ENCODE results near the gene NIM1K.
A peak's percentile ranks its signal among the peaks of the same experiment; 100 is the strongest.
"Not testable (repeated sequence)": the region's sequence is repeated elsewhere in the genome, so short reads cannot be mapped to it uniquely, and the experiment has no call there.

Gene NIM1K

DNA sequence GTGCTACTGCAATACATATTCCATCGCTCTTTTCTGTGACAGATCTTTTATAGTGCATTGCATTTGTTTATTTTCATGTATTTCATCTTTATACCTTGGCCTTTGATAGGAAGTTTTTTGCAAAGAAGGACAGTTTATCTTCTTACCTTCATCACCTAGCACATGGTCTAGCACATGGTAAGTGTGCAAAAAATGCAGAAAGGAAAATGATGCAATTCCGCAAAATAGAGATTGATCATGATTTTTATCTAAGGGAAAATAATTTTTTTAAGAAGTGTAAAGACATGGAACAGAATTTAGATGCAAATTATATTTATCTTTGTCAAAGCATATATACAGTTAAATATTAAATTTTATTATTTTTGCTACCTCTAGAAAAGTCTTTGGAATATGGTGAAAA is 19.2 kb upstream of the NIM1K start:
- H3K27ac ChIP-seq, result no peak overlapping the region
- H3K9me3 ChIP-seq (replicated peaks in 1 of 11), result no peaks in the 10 kb centered on the region
- no peak for TF ChIP-seq Cebpa-rat (IDR thresholded peaks at IDR 0.05)
- H3K4me1 ChIP-seq, result no peaks in the 10 kb centered on the region
- H3K4me3 ChIP-seq, result no peak overlapping the region
- no peak overlapping the region for H3K9ac ChIP-seq
- peaks cover 0 to 37% (median 10%) of the 10 kb centered on the region in 11 experiments; a peak in 7 of 22 replicates for H4K20me1 ChIP-seq
- no peak overlapping the region for H3K4me2 ChIP-seq
- peaks cover 84 to 100% (median 99%) of the 10 kb centered on the region in 11 experiments for H3K36me3 ChIP-seq
- H3K27me3 ChIP-seq, result no peaks in the 10 kb centered on the region

DNA sequence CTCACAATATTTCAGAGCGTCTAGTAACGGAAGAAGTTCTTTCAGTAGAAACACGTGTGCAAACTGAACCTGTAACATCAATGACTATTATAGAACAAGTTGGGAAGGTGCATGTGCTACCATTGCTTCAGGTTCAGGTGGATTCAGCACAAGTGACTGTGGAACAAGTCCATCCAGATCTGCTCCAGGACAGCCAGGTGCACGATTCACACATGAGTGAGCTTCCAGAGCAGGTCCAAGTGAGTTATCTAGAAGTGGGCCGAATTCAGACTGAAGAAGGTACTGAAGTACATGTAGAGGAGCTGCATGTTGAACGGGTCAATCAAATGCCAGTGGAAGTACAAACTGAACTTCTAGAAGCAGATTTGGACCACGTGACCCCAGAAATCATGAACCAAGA is 17.4 kb upstream of the NIM1K start:
- Histone ChIP-seq H3K27ac (no peak overlapping the region), H3K4me1 (no peaks in the 10 kb centered on the region), H3K27me3 (no peaks in the 10 kb centered on the region), H3K4me3 (no peak overlapping the region), H3K4me2 (no peak overlapping the region), H3K9ac (no peak overlapping the region), H3K36me3 (peaks cover 70 to 99% (median 89%) of the 10 kb centered on the region in 11 experiments), H4K20me1 (peaks cover 0 to 29% (median 0%) of the 10 kb centered on the region in 11 experiments; a peak in 7 of 22 replicates), H3K9me3 (replicated peaks in 1 of 11) (no peaks in the 10 kb centered on the region)
- no peak for TF ChIP-seq Cebpa-rat (IDR thresholded peaks at IDR 0.05)

DNA sequence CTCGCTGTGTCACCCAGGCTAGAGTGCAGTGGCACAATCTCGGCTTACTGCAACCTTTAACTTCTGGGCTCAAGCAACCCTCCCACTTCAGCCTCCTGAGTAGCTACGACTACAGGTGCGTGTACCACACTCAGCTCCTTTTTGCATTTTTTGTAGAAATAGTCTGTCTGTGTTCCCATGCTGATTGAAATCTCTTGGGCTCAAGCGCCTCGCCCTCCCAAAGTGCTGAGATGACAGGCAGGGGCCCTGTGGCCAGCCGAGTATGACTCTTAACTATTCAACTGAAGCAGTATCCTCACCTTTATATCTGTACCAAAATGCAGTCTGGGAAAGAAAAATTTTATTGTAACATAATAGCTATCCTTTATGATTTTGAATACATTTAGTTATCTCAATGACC is 12.2 kb upstream of the NIM1K start:
- Histone ChIP-seq H3K27me3 (no peaks in the 10 kb centered on the region), H3K4me2 (no peak overlapping the region)

DNA sequence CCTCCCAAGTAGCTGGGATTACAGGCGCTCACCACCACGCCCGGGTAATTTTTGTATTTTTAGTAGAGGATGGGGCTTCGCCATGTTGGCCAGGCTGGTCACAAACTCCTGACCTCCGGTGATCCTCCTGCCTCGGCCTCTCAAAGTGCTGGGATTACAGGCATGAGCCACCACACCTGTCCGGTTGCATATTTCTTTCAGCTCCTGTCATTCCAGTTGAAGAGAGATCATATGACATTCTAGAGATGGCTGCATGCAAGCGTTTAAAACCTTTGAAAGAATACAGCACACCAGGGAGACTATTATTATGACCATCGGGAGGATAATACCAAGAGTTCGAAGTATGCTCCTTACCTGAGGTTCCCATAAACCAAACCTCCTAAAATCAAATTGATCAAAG is 9.6 kb upstream of the NIM1K start:
- no peaks in the 10 kb centered on the region for H3K4me1 ChIP-seq
- H3K27ac ChIP-seq, result no peak overlapping the region
- peaks cover 15 to 50% (median 36%) of the 10 kb centered on the region in 11 experiments for H3K36me3 ChIP-seq
- no peak overlapping the region for H3K4me2 ChIP-seq
- H3K4me3 ChIP-seq, result no peak overlapping the region
- TF ChIP-seq Cebpa-rat (IDR thresholded peaks at IDR 0.05), result no peak
- H3K9ac ChIP-seq, result no peak overlapping the region
- H3K9me3 ChIP-seq (replicated peaks in 1 of 11), result no peaks in the 10 kb centered on the region
- no peaks in the 10 kb centered on the region for H3K27me3 ChIP-seq
- H4K20me1 ChIP-seq, result peaks cover 0 to 7% (median 0%) of the 10 kb centered on the region in 11 experiments; a peak in 1 of 22 replicates

More for the DNA sequence above, 12.2 kb upstream of the NIM1K start:
- H3K9ac ChIP-seq, result no peak overlapping the region
- peaks cover 0 to 17% (median 0%) of the 10 kb centered on the region in 11 experiments; a peak in 5 of 22 replicates for H4K20me1 ChIP-seq
- no peak for TF ChIP-seq Cebpa-rat (IDR thresholded peaks at IDR 0.05)
- H3K36me3 ChIP-seq, result peaks cover 30 to 76% (median 61%) of the 10 kb centered on the region in 11 experiments
- H3K4me1 ChIP-seq, result no peaks in the 10 kb centered on the region
- no peak overlapping the region for H3K4me3 ChIP-seq
- H3K27ac ChIP-seq, result no peak overlapping the region
- no peaks in the 10 kb centered on the region for H3K9me3 ChIP-seq (replicated peaks in 1 of 11)

DNA sequence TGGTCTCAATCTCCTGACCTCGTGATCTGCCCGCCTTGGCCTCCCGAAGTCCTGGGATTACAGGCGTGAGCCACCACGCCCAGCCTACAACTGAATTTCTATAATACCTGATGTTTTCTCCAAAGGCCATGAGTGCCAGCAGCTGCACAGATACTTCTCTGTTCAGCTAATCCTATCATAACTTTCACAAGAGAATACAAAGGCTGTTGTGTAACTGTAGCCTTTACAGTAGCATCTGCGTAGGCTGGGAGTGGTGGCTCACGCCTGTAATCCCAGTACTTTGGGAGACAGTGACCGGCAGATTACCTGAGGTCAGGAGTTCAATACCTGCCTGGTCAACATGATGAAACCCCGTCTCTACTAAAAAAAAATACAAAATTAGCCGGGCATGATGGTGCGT is 8.9 kb upstream of the NIM1K start:
- not testable (repeated sequence) for H3K27ac ChIP-seq; H3K9me3 ChIP-seq (replicated peaks in 1 of 11)

DNA sequence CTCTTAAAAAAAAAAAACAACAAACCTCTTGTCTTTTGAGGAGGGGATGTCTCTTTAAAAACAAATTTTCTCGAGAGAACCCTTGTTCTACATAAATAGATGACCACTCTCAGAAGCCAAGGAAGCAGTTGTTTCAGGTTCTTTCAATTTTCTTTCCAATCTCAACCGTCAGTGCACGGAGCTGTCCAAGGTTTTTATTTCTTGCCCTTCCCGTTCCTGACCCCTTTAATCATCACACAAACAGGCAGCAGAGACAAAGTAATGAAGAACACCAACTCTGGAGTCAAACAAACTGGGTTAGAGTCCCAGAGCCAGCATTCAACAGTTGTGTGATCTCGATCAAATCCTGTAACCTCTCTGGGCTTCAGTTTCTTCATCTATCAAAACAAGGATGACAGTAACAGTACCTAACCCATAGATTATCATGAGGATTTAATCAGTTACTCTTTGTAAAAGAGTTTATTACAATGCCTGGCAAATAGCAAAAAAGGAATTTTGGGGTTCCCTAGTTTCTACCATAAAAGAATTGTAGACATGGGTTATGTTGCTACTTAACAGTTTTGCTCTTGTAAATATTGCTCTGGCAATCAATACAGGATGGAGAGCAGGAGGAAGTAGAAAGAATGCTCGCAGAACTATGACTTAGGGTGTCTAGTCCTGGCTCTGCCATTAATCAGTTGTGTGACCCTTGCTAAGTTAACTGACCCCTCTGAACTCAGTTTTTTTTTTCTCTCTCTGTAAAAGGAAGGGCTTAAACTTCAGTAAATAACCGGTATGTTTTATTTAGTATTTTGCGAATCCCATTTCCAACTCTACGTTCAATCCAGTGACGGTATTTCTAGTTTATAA is 1.0 kb upstream of the NIM1K start:
- Histone ChIP-seq H3K27me3 (peaks cover 29 to 47% (median 43%) of the 10 kb centered on the region in 11 experiments), H3K27ac (no peak overlapping the region), H4K20me1 (no peaks in the 10 kb centered on the region), H3K4me3 (no peak overlapping the region), H3K4me2 (no peak overlapping the region), H3K36me3 (peaks cover 0 to 11% (median 0%) of the 10 kb centered on the region in 11 experiments; a peak in 4 of 22 replicates), H3K4me1 (peaks cover 0 to 28% (median 18%) of the 10 kb centered on the region in 10 experiments; a peak in 15 of 20 replicates), H3K9ac (no peak overlapping the region), H3K9me3 (replicated peaks in 1 of 11) (peaks cover 12 to 28% (median 22%) of the 10 kb centered on the region in 11 experiments; a peak in 21 of 22 replicates)
- TF ChIP-seq Cebpa-rat (IDR thresholded peaks at IDR 0.05), result no peak

More for the DNA sequence above, 8.9 kb upstream of the NIM1K start:
- not testable (repeated sequence) for H3K27me3 ChIP-seq, H3K4me3 ChIP-seq, H3K4me2 ChIP-seq, H3K9ac ChIP-seq, H3K4me1 ChIP-seq, H4K20me1 ChIP-seq
- peaks cover 11 to 43% (median 29%) of the 10 kb centered on the region in 11 experiments; a peak in 21 of 22 replicates for H3K36me3 ChIP-seq

DNA sequence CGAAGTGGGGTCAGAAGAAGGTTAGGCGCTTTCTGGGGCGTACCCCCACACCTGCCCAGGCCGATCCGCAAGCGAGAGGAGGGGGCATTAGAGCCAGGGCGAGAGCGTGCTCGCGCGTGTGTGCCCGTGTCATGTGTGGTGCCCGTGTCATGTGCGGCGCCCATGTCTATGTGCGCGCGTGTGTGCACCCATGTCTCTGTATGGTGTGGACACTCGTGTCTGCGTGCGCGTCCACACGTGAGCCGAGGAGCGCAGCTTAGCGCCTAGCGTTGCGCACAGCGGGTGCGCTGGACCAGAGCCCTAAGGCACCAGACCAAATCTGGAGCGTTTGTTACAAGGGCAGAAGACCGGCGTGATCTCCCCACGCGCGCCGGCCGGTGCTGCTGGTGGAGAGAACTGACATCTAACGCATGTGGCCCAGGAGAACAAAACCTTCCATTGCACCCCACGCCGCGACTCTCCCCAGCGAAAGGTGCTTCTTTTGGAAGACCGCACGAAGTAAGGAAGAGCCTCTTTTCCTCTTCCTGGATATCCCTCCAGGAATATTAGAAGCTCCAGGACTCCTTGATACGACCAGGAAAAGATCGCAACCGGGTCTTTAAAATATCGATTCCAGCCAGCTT is 644 bp downstream of the NIM1K start:
- Histone ChIP-seq H3K9ac (peak overlapping the region in 1 of 11 experiments; percentile 24; a peak in 2 of 22 replicates), H3K27me3 (peaks cover 29 to 47% (median 43%) of the 10 kb centered on the region in 11 experiments), H3K4me1 (peaks cover 0 to 28% (median 18%) of the 10 kb centered on the region in 10 experiments; a peak in 15 of 20 replicates), H3K36me3 (peaks cover 0 to 11% (median 0%) of the 10 kb centered on the region in 11 experiments; a peak in 4 of 22 replicates), H3K4me3 (peak overlapping the region in 7 of 10 experiments; percentile 7 to 61 (median 18); a peak in 7 of 20 replicates), H3K4me2 (peak overlapping the region in 10 of 11 experiments; percentile 14 to 79 (median 58); a peak in 17 of 22 replicates), H4K20me1 (no peaks in the 10 kb centered on the region), H3K9me3 (replicated peaks in 1 of 11) (peaks cover 12 to 27% (median 22%) of the 10 kb centered on the region in 11 experiments; a peak in 21 of 22 replicates), H3K27ac (peak overlapping the region in 3 of 11 experiments; percentile 43 to 72 (median 63); a peak in 5 of 22 replicates)
- TF ChIP-seq Cebpa-rat (IDR thresholded peaks at IDR 0.05), result no peak

DNA sequence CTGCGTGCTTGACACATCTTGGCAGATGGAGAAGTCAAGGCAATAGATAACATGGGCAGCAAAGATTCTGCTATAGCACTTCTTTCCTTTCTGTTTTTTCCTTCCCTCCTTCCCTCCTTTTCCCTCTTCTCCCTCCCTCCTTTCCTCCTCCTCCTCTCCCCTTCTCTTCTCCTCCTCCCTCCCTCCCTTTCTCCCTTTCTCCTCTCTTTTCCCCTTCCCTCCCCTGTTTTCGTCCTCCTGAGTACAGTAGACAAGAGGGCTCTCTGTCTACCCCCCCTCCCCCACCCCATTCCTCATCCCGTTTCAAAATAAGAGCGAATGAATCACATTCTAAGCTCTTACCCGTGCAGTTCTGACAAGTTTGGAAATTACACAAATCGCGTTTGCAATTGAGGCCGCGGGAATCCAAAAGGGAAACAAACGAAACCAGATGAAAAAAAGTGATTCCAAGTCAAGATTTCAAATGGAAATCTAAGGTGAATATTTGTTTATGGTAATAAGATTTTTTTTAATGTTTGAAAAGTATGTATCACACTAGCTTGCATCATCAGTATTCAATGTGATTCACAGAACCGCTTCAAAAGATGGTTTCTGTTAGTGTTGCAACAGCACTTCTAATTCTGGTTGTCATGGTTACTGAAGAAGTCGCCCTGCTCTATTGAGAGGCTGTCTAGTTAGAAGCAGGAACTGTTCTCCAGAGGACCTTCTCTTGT is 1.3 kb downstream of the NIM1K start:
- Histone ChIP-seq H3K9ac (peak overlapping the region in 2 of 11 experiments; percentile 24 to 33; a peak in 3 of 22 replicates), H3K4me2 (peak overlapping the region; percentile 4 to 79 (median 56); a peak in 18 of 22 replicates), H3K4me3 (peak overlapping the region in 2 of 10 experiments; percentile 41 to 49; a peak in 3 of 20 replicates), H3K9me3 (replicated peaks in 1 of 11) (peaks cover 12 to 22% (median 18%) of the 10 kb centered on the region in 11 experiments; a peak in 21 of 22 replicates), H4K20me1 (no peaks in the 10 kb centered on the region), H3K27me3 (peaks cover 29 to 47% (median 43%) of the 10 kb centered on the region in 11 experiments), H3K36me3 (peaks cover 0 to 8% (median 0%) of the 10 kb centered on the region in 11 experiments; a peak in 2 of 22 replicates), H3K27ac (peak overlapping the region in 3 of 11 experiments; percentile 43 to 72 (median 63); a peak in 7 of 22 replicates), H3K4me1 (peaks cover 0 to 28% (median 18%) of the 10 kb centered on the region in 10 experiments; a peak in 15 of 20 replicates)
- peak in 8 of 11 experiments; percentile 23 to 82 (median 62); a peak in 8 of 22 replicates for TF ChIP-seq Cebpa-rat (IDR thresholded peaks at IDR 0.05)
